Vagina (tissue), 2 donors: Measurements from ENCODE around the gene PTPN21.

Source experiments
- CTCF ChIP-seq, 3 experiments: fragments of 450-650 bp in 2 of 3; fragments of 200-600 bp in 1 of 3; sonication (generic) in 1 of 3; IDR thresholded peaks; one replicate each; pipeline ENCODE4 v1.5.1; 2017 to 2019; ENCODE audit warnings: antibody characterized with exemption in 3 of 3, mild to moderate bottlenecking in 2 of 3, moderate library complexity in 2 of 3
- POLR2A ChIP-seq, 2 donors: fragments of 450-650 bp; IDR thresholded peaks; one replicate each; pipeline ENCODE4 v1.6.1; 2017; ENCODE audit warnings: antibody characterized with exemption in 2 of 2, mild to moderate bottlenecking in 2 of 2, moderate library complexity in 2 of 2
- POLR2AphosphoS5 ChIP-seq, 2 donors: sonication (generic); formaldehyde crosslinking; IDR thresholded peaks; one replicate each; pipeline ENCODE4 v1.9.0; 2017; ENCODE audit warnings: antibody characterized with exemption in 2 of 2, mild to moderate bottlenecking in 2 of 2, low read depth in 1 of 2; ENCODE audit not compliant: insufficient read depth in 1 of 2

- no peak for TF ChIP-seq CTCF (IDR thresholded peaks at IDR 0.05)
- no peak for TF ChIP-seq POLR2AphosphoS5 (IDR thresholded peaks at IDR 0.05; ENCODE audit: insufficient read depth in 1 of 2, low read depth in 1 of 2)
- TF ChIP-seq POLR2A (IDR thresholded peaks at IDR 0.05), result no peak
Observed at GRCh38 chr14:88488897-88489296, 65.9 kb downstream of the PTPN21 start.
